Right atrium auricular region (tissue), 2 donors: Measurements from ENCODE around the gene XPO1. TPM values are rescaled to one million over a fixed set of nuclear protein-coding genes. Genes with fewer than 3 reads are reported as not detected.
"Not testable (repeated sequence)": the region's sequence is repeated elsewhere in the genome, so short reads cannot be mapped to it uniquely, and the experiment has no call there.

ENCODE experiments used
- DNase-seq: peaks from one replicate; pipeline ENCODE4 v3.0.0-alpha.2; 2019; ENCODE audit warnings: low spot score
- H3K27ac ChIP-seq, 2 donors: fragments of 200-600 bp; sonication (generic); 1 replicate in 1 of 2; 2 replicates in 1 of 2; pipeline ENCODE4 v1.5.1; 2016 to 2019
- H3K27me3 ChIP-seq, 2 donors: fragments of 200-600 bp; sonication (generic); one replicate each; pipeline versions ENCODE4 v1.5.1 to v1.6.0; 2017 to 2019
- H3K36me3 ChIP-seq: fragments of 200-600 bp; sonication (generic); one replicate; pipeline ENCODE4 v1.5.1; 2016
- H3K4me1 ChIP-seq, 2 donors: fragments of 200-600 bp; sonication (generic); one replicate each; pipeline versions ENCODE4 v1.5.1 to v1.6.0; 2017 to 2019
- H3K4me3 ChIP-seq, 2 donors: fragments of 200-600 bp; sonication (generic); 1 replicate in 1 of 2; 2 replicates in 1 of 2; pipeline ENCODE4 v1.5.1; 2017 to 2019; ENCODE audit warnings: mild to moderate bottlenecking in 1 of 2, moderate library complexity in 1 of 2
- H3K9me3 ChIP-seq, 2 donors: fragments of 200-600 bp; sonication (generic); one replicate each; pipeline ENCODE4 v1.5.1; 2019
- total RNA-seq, 2 donors: library from RNA; depleted of rRNA; stranded (reverse); fragments of >200 nt; gene quantifications; one replicate each; pipeline ENCODE4 v1.1.0, GENCODE V29; 2016
- TF ChIP-seq, protein P1 (sequence below), 2 donors: fragments of 200-600 bp; sonication (generic); IDR thresholded peaks; one replicate each; pipeline ENCODE4 v1.5.1; 2019; ENCODE audit warnings: antibody characterized with exemption in 2 of 2

The XPO1 gene
- total RNA-seq, 2 donors from 2014 or later, result 44.7 to 56.1 TPM

GRCh38 chr2:61471905-61472805 lies 66.0 kb downstream of the XPO1 start:
- Histone ChIP-seq H3K4me3 (peak overlapping the region; percentile 80 to 94), H3K4me1 (peaks cover 0 to 30% of the 10 kb centered on the region in 2 donors), H3K27me3 (no peaks in the 10 kb centered on the region), H3K27ac (peak overlapping the region; percentile 97 to 98), H3K36me3 (peaks cover 8% of the 10 kb centered on the region), H3K9me3 (no peaks in the 10 kb centered on the region)
- no peak for DNase-seq
- TF ChIP-seq, protein P1, sequence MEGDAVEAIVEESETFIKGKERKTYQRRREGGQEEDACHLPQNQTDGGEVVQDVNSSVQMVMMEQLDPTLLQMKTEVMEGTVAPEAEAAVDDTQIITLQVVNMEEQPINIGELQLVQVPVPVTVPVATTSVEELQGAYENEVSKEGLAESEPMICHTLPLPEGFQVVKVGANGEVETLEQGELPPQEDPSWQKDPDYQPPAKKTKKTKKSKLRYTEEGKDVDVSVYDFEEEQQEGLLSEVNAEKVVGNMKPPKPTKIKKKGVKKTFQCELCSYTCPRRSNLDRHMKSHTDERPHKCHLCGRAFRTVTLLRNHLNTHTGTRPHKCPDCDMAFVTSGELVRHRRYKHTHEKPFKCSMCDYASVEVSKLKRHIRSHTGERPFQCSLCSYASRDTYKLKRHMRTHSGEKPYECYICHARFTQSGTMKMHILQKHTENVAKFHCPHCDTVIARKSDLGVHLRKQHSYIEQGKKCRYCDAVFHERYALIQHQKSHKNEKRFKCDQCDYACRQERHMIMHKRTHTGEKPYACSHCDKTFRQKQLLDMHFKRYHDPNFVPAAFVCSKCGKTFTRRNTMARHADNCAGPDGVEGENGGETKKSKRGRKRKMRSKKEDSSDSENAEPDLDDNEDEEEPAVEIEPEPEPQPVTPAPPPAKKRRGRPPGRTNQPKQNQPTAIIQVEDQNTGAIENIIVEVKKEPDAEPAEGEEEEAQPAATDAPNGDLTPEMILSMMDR (IDR thresholded peaks at IDR 0.05), result no peak

DNA sequence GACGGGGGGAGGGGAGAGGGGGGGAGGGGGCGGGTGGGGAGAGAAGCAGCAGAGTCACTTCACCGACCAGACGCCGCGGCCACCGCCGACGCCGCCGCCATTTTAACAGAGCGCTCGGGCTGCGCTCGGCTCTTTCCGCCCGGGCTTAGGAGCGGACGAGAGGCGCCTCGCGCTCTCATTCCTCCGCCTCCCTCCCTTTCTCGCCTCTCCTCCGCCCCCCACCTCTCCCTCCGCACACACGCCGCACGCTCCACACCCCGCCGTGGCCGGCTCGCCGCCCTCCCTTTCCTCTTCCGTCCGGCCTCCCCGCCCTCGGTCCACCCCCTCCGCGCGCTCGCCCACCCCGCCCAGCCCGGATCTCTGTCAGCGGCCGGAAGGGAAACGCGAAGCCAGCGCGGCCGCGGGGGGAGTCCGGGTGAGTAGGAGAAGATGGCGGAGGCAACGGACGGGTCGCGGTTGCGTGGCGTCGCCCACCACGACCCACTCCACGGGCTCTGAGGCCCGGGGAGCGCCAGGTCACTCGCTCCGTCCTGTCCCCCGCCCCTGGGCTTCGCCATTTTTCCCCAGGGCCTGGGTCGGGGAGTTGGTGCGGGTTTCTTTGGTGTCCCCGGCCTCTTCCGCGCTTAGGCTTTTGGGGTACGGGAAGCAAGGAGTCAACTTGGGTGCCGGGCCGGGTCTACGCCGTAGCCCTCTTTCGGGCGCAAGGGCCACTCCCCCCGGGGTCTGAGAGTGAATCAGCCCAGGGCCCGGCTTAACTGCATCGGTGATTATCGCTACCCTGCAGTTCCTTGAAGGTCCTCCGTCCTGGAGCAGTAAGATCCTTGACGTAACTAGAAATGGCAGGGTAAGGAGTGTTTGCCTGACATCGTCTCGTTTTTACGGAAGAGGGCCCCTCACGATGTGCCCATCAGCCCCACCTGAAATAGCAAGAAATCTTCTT lies 66.9 kb downstream of the XPO1 start, which contains the start of gene USP34:
Gene USP34 (minus strand): TSS at position 123 of the 940 bp plus-strand sequence. CDS start 395 bp downstream, outside the sequence.
- Histone ChIP-seq H3K9me3 (no peaks in the 10 kb centered on the region), H3K27me3 (no peaks in the 10 kb centered on the region), H3K4me1 (peaks cover 0 to 36% of the 10 kb centered on the region in 2 donors), H3K4me3 (peak within 1 kb of the TSS; percentile 80 to 94), H3K27ac (peak within 1 kb of the TSS; percentile 97 to 98), H3K36me3 (peaks cover 7% of the 10 kb centered on the region)
- peak; percentile 89 for DNase-seq
- TF ChIP-seq, protein P1 (IDR thresholded peaks at IDR 0.05), result no peak

DNA sequence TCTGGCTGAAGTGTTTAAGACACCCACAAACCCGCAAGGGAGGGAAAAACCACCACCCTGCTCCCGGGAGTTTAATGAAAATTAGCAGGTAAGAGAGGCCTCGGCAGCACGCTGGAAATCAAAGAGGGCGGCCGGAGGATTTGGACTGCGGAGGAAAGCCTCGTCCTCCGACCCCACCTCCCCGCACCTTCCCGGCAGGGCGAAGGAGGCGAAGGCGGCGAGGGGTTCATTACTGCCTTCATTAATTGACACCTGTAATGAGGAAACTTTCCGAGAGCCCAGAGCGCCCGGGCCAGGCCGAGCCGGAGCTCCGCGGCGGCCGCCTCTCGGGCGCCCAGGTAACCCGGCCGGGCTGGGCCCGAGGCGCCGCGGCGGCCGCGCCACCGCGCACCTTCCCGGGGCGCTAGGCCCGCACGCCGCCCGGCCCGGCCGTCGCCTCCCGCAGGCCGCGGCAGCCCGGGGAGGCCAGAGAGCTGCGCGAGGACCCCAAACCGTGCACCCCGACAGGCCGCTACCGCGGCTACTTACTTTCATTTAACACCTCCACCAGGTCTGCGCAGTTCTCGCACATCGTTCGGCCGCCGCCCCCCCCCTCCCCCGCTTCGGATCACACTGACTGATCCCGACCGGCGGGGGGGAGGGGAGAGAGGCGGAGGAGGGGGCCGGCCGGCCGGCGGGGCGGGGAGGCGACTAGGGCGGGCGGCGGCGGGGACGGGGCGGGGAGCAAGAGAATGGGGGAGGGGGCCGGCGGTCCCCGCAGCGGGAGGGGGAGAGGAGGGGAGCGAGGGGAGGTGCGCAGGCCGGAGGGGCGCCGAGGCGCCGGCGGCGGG lies 67.8 kb downstream of the XPO1 start:
- Histone ChIP-seq H3K27me3 (no peaks in the 10 kb centered on the region), H3K27ac (peak overlapping the region; percentile 97 to 98), H3K4me3 (peak overlapping the region; percentile 80 to 94), H3K9me3 (no peaks in the 10 kb centered on the region), H3K36me3 (peaks cover 7% of the 10 kb centered on the region), H3K4me1 (peaks cover 0 to 36% of the 10 kb centered on the region in 2 donors)
- peak; percentile 73 for DNase-seq
- TF ChIP-seq, protein P1 (IDR thresholded peaks at IDR 0.05), result no peak

DNA sequence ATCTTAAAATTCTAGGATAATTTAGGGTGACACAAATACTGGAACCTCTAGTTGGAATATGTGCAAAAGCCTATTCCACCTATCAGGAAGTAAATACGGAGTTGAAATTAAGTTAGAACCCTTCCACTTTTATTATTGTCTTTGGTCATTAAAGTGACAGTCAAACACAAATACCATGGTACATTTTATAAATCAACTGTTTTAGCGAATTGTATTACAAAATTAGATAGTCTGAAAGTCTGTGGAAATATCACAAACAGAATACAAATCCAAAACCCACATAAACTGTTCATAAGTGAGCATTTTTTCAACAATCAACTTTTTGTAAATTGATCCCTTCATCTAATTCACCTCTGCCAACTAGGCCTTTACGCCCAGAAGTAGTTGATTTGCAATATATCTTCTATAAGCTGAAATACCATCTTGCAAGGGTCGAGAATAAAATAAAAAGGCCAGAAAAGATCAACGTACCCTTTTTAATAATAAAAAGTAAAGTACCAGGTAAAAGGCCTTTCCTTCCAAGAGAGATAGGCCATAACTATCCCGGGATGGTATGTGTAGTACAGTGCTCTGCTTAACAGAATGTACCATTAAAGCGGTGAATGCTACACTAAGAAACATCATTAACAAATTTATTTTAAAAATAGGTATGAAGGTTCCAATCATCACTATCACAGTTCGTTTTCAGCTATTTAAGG lies 68.6 kb downstream of the XPO1 start:
- no peaks in the 10 kb centered on the region for H3K27me3 ChIP-seq
- H3K27ac ChIP-seq, result peak overlapping the region; percentile 97 to 98
- H3K36me3 ChIP-seq, result peaks cover 7% of the 10 kb centered on the region
- H3K9me3 ChIP-seq, result no peaks in the 10 kb centered on the region
- peak overlapping the region; percentile 80 to 94 for H3K4me3 ChIP-seq
- H3K4me1 ChIP-seq, result peaks cover 0 to 36% of the 10 kb centered on the region in 2 donors
- TF ChIP-seq, protein P1 (IDR thresholded peaks at IDR 0.05), result no peak
- DNase-seq, result no peak

DNA sequence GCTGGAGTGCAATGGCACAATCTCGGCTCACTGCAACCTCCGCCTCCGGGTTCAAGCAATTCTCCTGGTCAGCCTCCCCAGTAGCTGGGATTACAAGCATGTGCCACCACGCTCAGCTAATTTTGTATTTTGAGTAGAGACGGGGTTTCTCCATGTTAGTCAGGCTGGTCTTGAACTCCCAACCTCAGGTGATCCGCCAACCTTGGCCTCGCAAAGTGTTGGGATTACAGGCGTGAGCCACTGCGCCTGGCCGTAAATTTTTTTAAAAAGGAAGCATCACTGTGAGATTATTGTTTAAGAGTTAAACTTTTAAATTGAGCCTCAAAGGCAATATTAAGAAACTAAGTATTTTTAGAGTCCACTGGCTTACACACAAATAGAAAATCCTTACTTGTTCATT lies 69.9 kb downstream of the XPO1 start:
- not testable (repeated sequence) for DNase-seq, H3K4me3 ChIP-seq, H3K27me3 ChIP-seq, H3K9me3 ChIP-seq, H3K27ac ChIP-seq, H3K36me3 ChIP-seq
- H3K4me1 ChIP-seq, result peaks cover 0 to 41% of the 10 kb centered on the region in 2 donors
